SW480 (cell line): ENCODE measurements around the gene NALF2.

ENCODE experiments used
- DNase-seq: peaks from one replicate; pipeline ENCODE4 v3.0.0-alpha.2; 2016; ENCODE audit warnings: low spot score

NALF2 gene

DNA sequence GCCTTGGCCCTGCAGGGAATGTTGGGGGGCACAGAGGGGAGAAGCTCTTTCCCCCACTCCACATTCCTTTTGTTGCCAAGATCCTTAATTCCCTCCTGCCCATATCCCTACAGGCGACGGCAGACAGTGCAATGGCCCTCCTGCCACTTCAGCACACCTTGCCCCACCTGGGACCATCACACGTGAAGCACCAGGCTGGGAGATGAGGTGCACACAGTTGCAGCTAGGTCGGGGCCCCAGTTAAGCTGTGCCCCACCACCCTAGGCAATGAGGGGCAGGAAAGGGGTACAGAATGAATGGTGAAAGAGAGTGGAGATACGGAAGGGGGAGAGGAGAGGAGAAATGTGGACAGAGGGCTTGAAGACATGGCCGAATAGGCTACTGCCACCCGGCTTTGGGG lies 26.2 kb downstream of the NALF2 start:
- DNase-seq: no peak

DNA sequence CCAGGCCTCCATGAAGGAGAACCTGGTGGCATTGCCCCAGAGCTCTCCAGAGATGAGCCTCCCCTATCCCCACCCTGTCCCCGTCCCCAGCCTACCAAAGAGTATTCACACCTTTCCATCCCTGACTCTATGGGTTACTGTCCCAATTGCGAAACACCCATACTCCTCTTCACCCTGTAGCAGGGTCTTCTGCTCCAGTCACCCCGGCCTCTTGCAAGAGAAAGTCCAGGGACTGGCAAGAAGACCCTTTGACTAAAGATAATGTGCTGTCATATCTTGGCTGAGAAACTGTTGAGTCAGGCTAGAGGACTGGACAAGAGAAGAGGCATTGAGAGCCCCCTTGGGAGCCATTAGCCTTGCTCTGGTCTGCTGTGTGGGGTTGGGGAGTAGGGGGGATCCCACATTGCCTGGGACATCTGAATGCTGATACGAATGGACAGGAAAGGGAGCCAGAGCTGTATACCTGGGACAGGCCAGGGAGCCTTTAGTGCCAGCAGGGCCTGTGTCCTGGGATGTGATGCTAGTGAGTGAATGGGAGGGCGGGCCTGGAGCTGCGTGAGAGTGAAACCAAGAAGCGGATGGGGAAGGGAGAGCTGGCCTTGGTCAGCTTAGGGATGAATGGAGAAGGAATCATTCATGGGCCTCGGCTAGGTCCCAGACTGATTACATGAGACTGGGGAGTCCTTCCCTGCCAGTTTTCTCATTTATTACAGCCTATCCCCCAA lies 27.1 kb downstream of the NALF2 start:
- DNase-seq: no peak

DNA sequence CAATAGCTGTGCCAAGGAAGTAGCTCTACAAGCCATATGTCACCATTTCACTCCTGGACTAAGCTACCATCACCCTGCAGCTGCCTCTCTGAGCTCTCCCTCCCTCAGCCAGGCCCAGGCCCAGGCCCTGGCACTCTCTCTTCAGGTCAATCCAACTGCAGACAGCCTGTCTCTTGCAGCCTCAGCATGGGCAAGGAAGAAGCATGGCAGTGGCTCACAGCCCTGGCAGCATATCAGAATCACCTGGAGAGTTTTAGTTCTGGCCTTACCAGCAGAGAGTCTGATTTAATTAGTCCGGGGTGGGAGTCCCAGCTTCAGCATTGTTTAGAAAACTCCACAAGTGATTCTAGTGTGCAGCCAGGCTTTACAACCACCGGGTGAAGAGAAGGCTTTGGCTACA lies 31.5 kb downstream of the NALF2 start:
- DNase-seq: no peak

DNA sequence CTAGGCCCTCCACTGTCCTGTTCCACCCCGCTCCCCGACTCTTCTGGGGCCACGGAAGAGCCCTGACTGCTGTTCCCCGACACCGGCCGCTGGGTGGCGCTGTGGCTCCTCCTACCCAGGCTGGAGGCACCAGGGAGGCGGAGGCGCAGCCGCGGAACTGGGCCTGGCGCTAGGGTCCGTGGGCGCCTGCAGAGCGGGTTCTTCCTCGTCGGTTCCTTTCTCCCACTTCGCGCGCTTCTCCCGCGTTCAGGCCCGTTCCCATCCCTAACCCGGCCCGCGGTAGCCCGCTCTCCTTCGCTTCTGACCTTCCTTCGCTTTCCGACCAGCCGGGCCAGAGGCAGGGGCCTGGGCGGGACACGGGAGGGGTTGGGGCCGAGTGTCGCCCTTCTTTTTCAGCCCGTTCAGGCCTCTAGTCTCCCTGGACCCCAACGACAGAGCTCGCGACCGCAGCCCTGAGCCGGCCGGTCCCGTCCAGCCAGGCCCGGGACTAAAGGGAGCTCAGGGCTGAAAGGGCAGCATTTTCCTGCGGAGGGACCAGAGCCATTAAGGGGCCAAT lies 34.3 kb downstream of the NALF2 start:
- DNase-seq: peak; percentile 34

- no peak for DNase-seq
Measured at GRCh38 chrX:69539437-69539836, 35.3 kb downstream of the NALF2 start.

GRCh38 chrX:69541956-69542355 lies 37.8 kb downstream of the NALF2 start:
- no peak for DNase-seq

- no peak for DNase-seq
Measured at GRCh38 chrX:69543572-69543971, 39.4 kb downstream of the NALF2 start.

- peak; percentile 27 for DNase-seq
Measured at GRCh38 chrX:69546417-69546816, 42.3 kb downstream of the NALF2 start.

DNA sequence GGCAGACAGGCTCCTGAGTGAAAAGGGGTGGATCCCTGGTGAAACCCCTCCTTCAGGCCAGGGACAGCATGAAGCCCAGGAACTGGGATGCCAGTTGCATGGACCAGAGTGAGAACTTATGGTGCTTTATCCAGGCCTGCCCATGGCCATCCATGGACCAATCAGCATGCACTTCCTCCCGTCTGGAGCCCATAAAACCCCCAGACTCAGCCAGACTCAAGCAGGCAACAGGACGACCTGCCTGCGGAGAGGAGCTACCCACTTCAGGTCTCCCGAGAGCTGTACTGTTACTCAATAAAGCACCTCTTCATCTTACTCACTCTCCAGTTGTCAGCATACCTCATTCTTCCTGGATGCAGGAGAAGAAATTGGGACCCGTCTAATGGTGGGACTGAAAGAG lies 42.9 kb downstream of the NALF2 start:
- DNase-seq: no peak

GRCh38 chrX:69551421-69552009 lies 47.4 kb downstream of the NALF2 start:
- no peak for DNase-seq

GRCh38 chrX:69552512-69552911 lies 48.4 kb downstream of the NALF2 start:
- no peak for DNase-seq
